Non-pigmented ciliary epithelial cell (primary cell): Measurements from ENCODE around the gene PKD1.

Experiments
- DNase-seq: peaks from one replicate; pipeline ENCODE4 v3.0.0-alpha.2; 2010; ENCODE audit warnings: low read depth

The PKD1 gene

GRCh38 chr16:2087748-2088631, 47.7 kb downstream of the PKD1 start:
- no peak for DNase-seq

GRCh38 chr16:2086812-2087747, 48.6 kb downstream of the PKD1 start:
- DNase-seq: no peak

DNA sequence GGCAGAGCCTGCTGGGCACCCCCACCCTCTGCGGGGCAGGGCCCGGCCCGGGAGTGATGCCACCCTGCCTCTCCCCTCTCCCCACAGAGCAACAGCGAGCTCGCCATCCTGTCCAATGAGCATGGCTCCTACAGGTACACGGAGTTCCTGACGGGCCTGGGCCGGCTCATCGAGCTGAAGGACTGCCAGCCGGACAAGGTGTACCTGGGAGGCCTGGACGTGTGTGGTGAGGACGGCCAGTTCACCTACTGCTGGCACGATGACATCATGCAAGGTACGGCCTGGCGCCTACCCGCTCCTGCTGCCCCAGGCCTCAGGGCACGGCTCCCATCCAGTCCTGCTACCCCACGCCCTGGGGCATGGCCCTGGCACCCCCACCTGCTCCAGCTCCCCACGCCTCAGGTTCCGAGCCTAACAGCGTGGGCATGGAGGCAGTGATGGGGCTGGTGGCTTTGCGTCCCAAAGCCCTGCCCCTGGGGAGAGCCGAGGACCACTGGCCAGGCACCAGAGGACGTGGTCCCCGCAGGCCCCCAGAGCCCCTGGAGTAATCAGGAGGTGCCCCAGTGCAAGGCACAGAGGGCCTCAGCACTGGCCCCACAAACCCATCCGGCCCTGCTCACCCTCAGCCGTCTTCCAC, 49.5 kb downstream of the PKD1 start:
- DNase-seq: no peak

DNA sequence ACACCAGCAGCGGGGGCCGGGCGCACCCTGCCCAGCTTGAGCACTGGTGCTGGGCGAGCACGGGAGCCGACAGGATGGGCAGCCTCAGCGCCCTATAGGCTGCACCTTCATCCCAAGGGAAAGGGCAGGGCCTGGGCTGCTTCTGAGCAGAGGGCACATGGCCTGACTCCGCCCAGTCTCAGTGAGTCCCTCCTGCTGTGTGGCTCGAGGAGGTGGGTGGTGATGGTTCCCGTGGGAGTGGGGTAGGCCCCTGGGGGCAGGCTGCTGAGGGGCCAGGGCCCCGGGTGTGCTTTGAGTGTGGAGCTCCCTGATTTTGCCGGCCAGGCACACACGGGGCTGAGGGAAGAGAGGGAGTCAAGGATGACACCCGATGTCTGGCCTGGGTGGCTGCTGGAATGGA, 50.0 kb downstream of the PKD1 start:
- DNase-seq: no peak

- DNase-seq: no peak
These were observed 50.6 kb downstream of the PKD1 start for GRCh38 chr16:2084895-2085625.

DNA sequence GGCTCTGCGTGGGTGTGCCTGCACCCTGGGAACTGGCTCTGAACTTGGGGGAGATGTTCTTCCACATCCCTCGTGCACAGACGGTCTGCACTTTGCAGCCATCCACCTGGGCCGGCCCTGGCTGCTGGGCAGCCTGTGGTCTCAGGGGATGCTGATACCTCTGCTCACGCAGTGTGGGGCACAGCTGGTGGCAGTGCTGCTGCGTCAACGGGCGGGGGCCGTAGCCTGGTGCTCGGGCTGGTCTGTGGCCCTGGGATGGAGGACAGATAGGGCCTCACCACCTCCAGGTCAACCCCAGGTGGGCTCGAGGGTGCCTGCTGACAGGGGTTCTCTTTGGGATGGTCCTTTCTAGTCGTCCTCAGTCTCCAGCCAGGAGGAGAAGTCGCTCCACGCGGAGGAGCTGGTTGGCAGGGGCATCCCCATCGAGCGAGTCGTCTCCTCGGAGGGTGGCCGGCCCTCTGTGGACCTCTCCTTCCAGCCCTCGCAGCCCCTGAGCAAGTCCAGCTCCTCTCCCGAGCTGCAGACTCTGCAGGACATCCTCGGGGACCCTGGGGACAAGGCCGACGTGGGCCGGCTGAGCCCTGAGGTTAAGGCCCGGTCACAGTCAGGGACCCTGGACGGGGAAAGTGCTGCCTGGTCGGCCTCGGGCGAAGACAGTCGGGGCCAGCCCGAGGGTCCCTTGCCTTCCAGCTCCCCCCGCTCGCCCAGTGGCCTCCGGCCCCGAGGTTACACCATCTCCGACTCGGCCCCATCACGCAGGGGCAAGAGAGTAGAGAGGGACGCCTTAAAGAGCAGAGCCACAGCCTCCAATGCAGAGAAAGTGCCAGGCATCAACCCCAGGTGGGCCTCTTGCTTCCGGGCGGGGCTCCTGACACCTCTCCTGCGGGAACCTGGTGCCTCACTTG, 51.6 kb downstream of the PKD1 start:
- no peak for DNase-seq

GRCh38 chr16:2083409-2083808, 52.3 kb downstream of the PKD1 start:
- DNase-seq: no peak

- DNase-seq: no peak
These were observed 52.7 kb downstream of the PKD1 start for GRCh38 chr16:2082983-2083364.

DNA sequence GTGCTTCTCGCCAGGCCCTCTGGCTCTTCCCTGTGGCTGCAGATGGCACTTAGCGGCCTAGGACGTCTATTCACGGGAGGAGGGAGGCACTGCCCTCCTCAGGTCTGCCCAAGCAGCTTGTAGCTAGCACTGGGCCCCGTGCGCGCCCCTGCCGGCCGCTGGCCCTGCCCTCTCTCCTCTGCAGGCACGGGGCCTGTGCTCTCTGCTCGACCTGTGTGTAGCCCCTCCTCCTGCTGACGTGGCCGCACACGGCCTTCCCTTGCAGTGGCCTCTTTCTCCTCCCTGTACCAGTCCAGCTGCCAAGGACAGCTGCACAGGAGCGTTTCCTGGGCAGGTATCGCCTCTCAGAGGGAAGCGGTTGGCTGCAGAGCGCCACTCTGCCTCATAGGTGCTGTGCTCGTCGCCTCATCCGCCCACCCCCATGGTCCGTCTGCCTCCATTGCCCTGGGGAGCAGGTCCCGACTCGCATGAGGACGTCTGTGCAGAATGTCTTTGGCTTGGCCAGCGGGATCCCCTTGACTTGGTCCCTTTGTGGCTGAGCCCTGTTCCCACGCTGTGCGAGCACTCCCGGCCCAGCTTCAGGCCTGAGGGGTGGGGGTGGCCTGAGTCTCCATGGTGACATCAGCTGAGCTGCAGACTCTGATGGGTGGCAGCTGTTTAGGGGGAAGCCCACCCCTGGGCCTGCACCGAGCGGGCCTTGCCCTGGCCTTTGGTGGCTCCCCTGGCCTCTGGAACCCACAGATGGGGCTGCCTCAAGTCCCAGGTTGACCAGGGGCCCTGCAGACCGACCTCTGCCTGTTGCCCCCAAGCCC, 53.3 kb downstream of the PKD1 start:
- DNase-seq: no peak

GRCh38 chr16:2081201-2082084, 54.3 kb downstream of the PKD1 start:
- DNase-seq: no peak

DNA sequence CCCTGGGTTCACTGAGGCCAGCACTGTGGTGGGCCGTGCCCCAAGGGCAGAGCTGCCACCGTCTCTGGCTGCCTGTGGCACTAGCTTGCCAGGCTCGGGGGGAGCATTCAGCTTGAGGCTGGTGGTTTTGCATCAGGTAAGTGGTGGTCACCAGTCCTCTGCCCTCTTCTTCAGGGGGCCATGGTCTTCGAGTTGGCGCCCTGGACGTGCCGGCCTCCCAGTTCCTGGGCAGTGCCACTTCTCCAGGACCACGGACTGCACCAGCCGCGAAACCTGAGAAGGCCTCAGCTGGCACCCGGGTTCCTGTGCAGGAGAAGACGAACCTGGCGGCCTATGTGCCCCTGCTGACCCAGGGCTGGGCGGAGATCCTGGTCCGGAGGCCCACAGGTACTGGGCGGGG, 55.7 kb downstream of the PKD1 start:
- DNase-seq: no peak

GRCh38 chr16:2079311-2079800, 56.3 kb downstream of the PKD1 start:
- no peak for DNase-seq

- no peak for DNase-seq
These were observed 57.0 kb downstream of the PKD1 start for GRCh38 chr16:2078691-2079090.

DNA sequence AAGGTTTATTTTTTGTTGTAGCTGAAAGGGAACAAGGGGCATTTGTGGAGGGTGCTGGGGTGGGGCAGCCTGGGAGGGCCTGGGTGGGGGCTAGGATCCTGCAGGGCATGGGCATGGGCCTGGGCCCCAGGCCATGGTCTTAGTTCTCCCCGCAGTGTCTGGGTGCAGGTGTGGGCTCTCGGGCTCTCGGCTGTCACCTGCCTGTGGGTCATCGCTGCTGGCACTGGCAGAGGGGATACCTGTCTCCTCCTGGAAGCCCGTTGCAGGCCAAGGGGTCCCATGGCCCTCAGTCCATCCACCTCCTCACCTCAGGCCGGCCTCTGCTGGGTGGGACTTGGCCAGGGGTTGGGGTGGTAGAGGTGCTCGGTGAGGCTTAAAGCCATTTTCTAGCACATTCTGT, 57.6 kb downstream of the PKD1 start:
- DNase-seq: no peak

- DNase-seq: no peak
These were observed 58.0 kb downstream of the PKD1 start for GRCh38 chr16:2077696-2078095.

GRCh38 chr16:2077016-2077415, 58.7 kb downstream of the PKD1 start:
- no peak for DNase-seq

DNA sequence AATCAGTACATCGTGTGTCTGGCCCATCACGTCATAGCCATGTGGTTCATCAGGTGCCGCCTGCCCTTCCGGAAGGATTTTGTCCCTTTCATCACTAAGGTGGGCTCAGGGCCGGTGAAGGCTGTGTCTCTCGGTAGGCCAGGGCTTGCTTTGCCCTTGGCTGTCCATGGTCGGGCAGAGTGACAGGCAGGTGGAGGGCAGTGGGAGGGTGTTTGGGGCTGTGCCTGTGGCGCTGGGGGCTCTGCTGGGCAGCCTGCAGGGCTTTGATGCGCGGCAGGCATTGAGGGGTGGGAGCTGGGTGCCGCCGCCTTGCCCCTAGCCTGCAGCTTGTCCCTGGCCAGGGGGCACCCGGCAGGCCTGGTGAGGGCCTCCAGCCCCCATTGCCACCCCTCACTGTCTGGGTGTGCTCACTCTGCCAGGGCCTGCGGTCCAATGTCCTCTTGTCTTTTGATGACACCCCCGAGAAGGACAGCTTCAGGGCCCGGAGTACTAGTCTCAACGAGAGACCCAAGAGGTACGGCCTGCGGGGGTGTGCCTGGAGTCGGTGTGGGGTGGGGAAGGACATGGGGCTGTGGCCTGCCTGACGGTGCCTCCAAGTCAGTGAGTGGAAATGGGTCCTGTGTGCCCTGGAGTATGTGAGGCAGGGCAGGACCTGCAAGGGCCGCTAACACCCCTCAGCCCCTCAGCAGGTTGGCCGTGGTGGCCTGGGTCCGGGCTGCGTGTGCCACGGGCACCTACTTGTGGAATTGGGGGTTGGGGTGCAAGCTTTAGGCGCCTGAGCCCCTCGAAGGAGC, 59.4 kb downstream of the PKD1 start:
- no peak for DNase-seq

- DNase-seq: no peak
These were observed 60.1 kb downstream of the PKD1 start for GRCh38 chr16:2075631-2076030.
